Keratinocyte (primary cell): ENCODE results near the gene ADAMTS17. TPM values are rescaled to one million over a fixed set of nuclear protein-coding genes. Genes with fewer than 3 reads are reported as not detected.

Experiments
- DNase-seq: peaks from one replicate; pipeline ENCODE4 v3.0.0-alpha.2; 2011; ENCODE audit warnings: low read depth, missing footprints, low spot score
- FAIRE-seq: peaks from 2 replicates; lab custom pipeline; 2011; peaks lifted over from hg19 to GRCh38; lab: Jason Lieb, UNC
- H2AFZ ChIP-seq: 2 replicates; pipeline ENCODE4 v1.6.0; 2012; ENCODE audit warnings: low read length, control low read depth, inconsistent platforms; ENCODE audit not compliant: control insufficient read depth
- H3K27ac ChIP-seq: 2 replicates; pipeline ENCODE4 v1.5.1; 2011; ENCODE audit warnings: low read length; ENCODE audit not compliant: control insufficient read depth, insufficient read depth
- H3K27me3 ChIP-seq: 3 replicates; pipeline ENCODE4 v1.6.0; 2011; ENCODE audit warnings: low read length; ENCODE audit not compliant: control insufficient read depth, insufficient read depth; ENCODE audit errors: extremely low read depth
- H3K36me3 ChIP-seq, 2 experiments: 2 replicates in 1 of 2; 3 replicates in 1 of 2; pipeline ENCODE4 v1.5.1; 2011; ENCODE audit warnings: low read length in 2 of 2, mild to moderate bottlenecking in 1 of 2; ENCODE audit not compliant: control insufficient read depth in 2 of 2, insufficient read depth in 2 of 2; ENCODE audit errors: extremely low read depth in 1 of 2
- H3K4me1 ChIP-seq: 3 replicates; pipeline ENCODE4 v1.5.1; 2011; ENCODE audit warnings: low read length; ENCODE audit not compliant: control insufficient read depth, insufficient read depth; ENCODE audit errors: extremely low read depth
- H3K4me2 ChIP-seq: 3 replicates; pipeline ENCODE4 v1.6.0; 2011; ENCODE audit warnings: low read depth, low read length; ENCODE audit not compliant: control insufficient read depth, insufficient read depth; ENCODE audit errors: extremely low read depth
- H3K4me3 ChIP-seq, 3 experiments: fragments of 200-600 bp in 1 of 3; sonication (generic) in 1 of 3; 2 replicates in 2 of 3; 3 replicates in 1 of 3; pipeline ENCODE4 v1.5.1; 2011 to 2016; ENCODE audit warnings: low read length in 3 of 3, mild to moderate bottlenecking in 3 of 3, control low read depth in 2 of 3, inconsistent platforms in 1 of 3, low read depth in 1 of 3, mixed read lengths in 1 of 3, mixed run types in 1 of 3, moderate library complexity in 1 of 3; ENCODE audit not compliant: control insufficient read depth in 2 of 3, insufficient read depth in 2 of 3; ENCODE audit errors: extremely low read depth in 1 of 3
- H3K79me2 ChIP-seq: 2 replicates; pipeline ENCODE4 v1.6.0; 2012; ENCODE audit warnings: low read length; ENCODE audit not compliant: control insufficient read depth, insufficient read depth
- H3K9ac ChIP-seq: 3 replicates; pipeline ENCODE4 v1.6.0; 2011; ENCODE audit warnings: low read length; ENCODE audit not compliant: control insufficient read depth, insufficient read depth; ENCODE audit errors: extremely low read depth
- H3K9me1 ChIP-seq: 3 replicates; pipeline ENCODE4 v1.6.0; 2011; ENCODE audit warnings: low read length; ENCODE audit not compliant: control insufficient read depth, insufficient read depth; ENCODE audit errors: extremely low read depth
- H3K9me3 ChIP-seq: 2 replicates; pipeline ENCODE4 v1.5.1; 2012; ENCODE audit warnings: low read depth, low read length; ENCODE audit not compliant: control insufficient read depth
- H4K20me1 ChIP-seq: 3 replicates; pipeline ENCODE4 v1.6.0; 2011; ENCODE audit warnings: low read length; ENCODE audit not compliant: control insufficient read depth, insufficient read depth; ENCODE audit errors: extremely low read depth
- EZH2 ChIP-seq: IDR thresholded peaks from one replicate; pipeline ENCODE4 v1.6.1; 2012; ENCODE audit warnings: inconsistent platforms, mild to moderate bottlenecking, low read length, moderate library complexity
- dilution Hi-C: fragments of 300-500 bp; cut with MboI; formaldehyde crosslinking; loops from one replicate; pipeline ENCODE4 v1.7.0; 2020; ENCODE audit warnings: low sequenced_read_pairs; ENCODE audit not compliant: extremely low pct_ligation_motif_present
- polyA plus RNA-seq, 5 experiments: library from polyadenylated mRNA; depleted of rRNA in 3 of 5; stranded (reverse) in 3 of 5; stranded (forward) in 1 of 5; unstranded in 1 of 5; fragments of >200 nt; gene quantifications; 1 replicate in 1 of 5; 2 replicates in 3 of 5; 3 replicates in 1 of 5; pipeline versions ENCODE4 v1.2.1 to v1.2.3, GENCODE V29; 2011 to 2012; ENCODE audit warnings: missing spikeins in 2 of 5, low read depth in 1 of 5, low replicate concordance in 1 of 5
- TF ChIP-seq, protein P1 (sequence below), 3 experiments: IDR thresholded peaks in 1 of 3; conservative IDR thresholded peaks in 1 of 3; optimal IDR thresholded peaks in 1 of 3; 2 replicates in 2 of 3; 3 replicates in 1 of 3; pipeline versions ENCODE3 to v1.5.1; 2011; ENCODE audit warnings: low read length in 3 of 3, mild to moderate bottlenecking in 3 of 3, moderate library complexity in 2 of 3, control low read depth in 1 of 3, inconsistent platforms in 1 of 3; ENCODE audit not compliant: insufficient read depth in 2 of 3; ENCODE audit errors: extremely low read depth in 1 of 3

The ADAMTS17 gene
- polyA plus RNA-seq, 1 donor (not counting 4 experiments of a cell fraction or from before 2014, with no cell fraction given) = 0.18 TPM

- DNase-seq = no peak
Observed at GRCh38 chr15:100249096-100249815, 92.5 kb downstream of the ADAMTS17 start.

DNA sequence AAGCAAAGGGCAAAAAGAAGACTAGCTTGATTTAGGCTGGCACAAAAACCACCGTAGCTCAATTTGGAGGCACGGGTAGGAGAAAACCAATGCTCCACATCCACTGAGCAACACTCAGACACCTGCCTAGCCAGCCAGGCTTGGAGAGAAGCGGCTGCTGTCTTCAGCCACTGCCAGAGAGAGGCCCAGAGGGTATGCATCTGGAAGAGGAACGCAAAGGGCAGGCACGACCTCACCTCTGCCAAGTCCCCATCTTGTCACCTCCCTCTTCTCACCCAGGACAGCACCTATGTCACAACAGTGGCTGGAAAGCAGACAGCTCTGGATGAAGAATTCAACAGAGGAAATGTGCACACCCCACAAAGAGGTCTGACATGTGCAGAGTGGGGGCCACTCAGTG is 93.5 kb downstream of the ADAMTS17 start:
- Histone ChIP-seq H3K4me2 (no peak overlapping the region), H3K27me3 (peaks cover 4% of the 10 kb centered on the region), H3K9me1 (no peaks in the 10 kb centered on the region), H3K79me2 (no peaks in the 10 kb centered on the region), H3K9ac (no peak overlapping the region), H3K9me3 (no peaks in the 10 kb centered on the region), H2AFZ (no peak overlapping the region), H4K20me1 (no peaks in the 10 kb centered on the region), H3K27ac (no peak overlapping the region), H3K4me3 (no peak overlapping the region), H3K36me3 (no peaks in the 10 kb centered on the region), H3K4me1 (no peaks in the 10 kb centered on the region)
- TF ChIP-seq EZH2 = no peak
- TF ChIP-seq, protein P1, sequence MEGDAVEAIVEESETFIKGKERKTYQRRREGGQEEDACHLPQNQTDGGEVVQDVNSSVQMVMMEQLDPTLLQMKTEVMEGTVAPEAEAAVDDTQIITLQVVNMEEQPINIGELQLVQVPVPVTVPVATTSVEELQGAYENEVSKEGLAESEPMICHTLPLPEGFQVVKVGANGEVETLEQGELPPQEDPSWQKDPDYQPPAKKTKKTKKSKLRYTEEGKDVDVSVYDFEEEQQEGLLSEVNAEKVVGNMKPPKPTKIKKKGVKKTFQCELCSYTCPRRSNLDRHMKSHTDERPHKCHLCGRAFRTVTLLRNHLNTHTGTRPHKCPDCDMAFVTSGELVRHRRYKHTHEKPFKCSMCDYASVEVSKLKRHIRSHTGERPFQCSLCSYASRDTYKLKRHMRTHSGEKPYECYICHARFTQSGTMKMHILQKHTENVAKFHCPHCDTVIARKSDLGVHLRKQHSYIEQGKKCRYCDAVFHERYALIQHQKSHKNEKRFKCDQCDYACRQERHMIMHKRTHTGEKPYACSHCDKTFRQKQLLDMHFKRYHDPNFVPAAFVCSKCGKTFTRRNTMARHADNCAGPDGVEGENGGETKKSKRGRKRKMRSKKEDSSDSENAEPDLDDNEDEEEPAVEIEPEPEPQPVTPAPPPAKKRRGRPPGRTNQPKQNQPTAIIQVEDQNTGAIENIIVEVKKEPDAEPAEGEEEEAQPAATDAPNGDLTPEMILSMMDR (optimal IDR thresholded peaks at IDR 0.05 in 1 of 3, IDR thresholded peaks at IDR 0.05 in 1 of 3, conservative IDR thresholded peaks at IDR 0.05 in 1 of 3; ENCODE audit: extremely low read depth in 1 of 3, insufficient read depth in 2 of 3, low read length in 3 of 3) = no peak
- DNase-seq (no peak), FAIRE-seq (no peak)
- dilution Hi-C loops = no loop called here

More at GRCh38 chr15:100249096-100249815, 92.5 kb downstream of the ADAMTS17 start:
- no peak overlapping the region for H3K9ac ChIP-seq
- H3K27me3 ChIP-seq = peaks cover 4% of the 10 kb centered on the region
- dilution Hi-C loops = no loop called here
- H3K4me2 ChIP-seq = no peak overlapping the region
- H3K9me1 ChIP-seq = no peaks in the 10 kb centered on the region
- H3K4me3 ChIP-seq = no peak overlapping the region
- H4K20me1 ChIP-seq = no peaks in the 10 kb centered on the region
- no peak overlapping the region for H3K27ac ChIP-seq
- TF ChIP-seq EZH2 = no peak
- TF ChIP-seq, protein P1 (optimal IDR thresholded peaks at IDR 0.05 in 1 of 3, IDR thresholded peaks at IDR 0.05 in 1 of 3, conservative IDR thresholded peaks at IDR 0.05 in 1 of 3; ENCODE audit: extremely low read depth in 1 of 3, insufficient read depth in 2 of 3, low read length in 3 of 3) = no peak
- H3K4me1 ChIP-seq = no peaks in the 10 kb centered on the region
- no peaks in the 10 kb centered on the region for H3K9me3 ChIP-seq
- H3K36me3 ChIP-seq = no peaks in the 10 kb centered on the region
- no peak for FAIRE-seq
- no peaks in the 10 kb centered on the region for H3K79me2 ChIP-seq
- H2AFZ ChIP-seq = no peak overlapping the region
